Measurements from ENCODE around the gene UNK. TPM values are rescaled to one million over a fixed set of nuclear protein-coding genes. Genes with fewer than 3 reads are reported as not detected.

Gene UNK
- total RNA-seq, 4 donors from 2014 or later: 19.4 to 38.9 (median 24.3) TPM

DNA sequence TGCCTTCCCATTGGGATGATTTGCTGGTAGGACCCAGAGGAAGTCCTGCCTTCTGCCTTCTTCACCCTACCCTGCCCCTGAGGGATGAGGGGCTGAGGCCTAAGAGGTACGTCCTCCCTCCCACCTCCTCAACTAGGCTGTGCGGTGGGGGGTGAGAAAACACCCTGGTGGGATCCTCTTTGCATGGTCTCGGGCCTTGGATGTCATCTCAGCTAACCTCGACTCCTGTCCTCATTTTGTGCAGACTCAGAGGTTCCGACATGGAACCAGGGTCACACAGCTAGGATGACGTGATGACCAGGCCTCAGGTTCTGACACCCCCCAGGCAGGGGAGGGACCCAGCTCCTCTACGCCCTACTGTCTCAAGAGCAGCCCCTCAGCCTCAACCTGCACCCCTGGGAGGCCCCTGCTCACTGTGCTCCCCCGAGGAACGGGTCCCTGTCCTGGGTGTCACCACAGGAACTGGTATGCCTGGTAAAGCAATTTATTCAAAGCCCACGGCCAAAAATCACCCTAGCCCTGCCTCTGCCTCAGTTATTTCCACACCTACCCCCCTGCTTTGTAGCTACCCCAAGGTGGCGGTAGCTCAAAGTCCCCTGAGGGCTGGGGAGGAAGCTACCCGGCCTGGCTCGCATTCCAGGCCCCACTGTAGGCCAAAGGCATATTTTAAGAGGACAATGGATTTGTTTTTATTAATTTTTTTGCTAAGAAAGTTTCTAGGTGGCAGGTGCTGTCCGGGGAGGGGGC is 42.1 kb downstream of the UNK start:
- ATAC-seq (ENCODE audit: low FRiP score): no peak
- TF ChIP-seq, protein P1, sequence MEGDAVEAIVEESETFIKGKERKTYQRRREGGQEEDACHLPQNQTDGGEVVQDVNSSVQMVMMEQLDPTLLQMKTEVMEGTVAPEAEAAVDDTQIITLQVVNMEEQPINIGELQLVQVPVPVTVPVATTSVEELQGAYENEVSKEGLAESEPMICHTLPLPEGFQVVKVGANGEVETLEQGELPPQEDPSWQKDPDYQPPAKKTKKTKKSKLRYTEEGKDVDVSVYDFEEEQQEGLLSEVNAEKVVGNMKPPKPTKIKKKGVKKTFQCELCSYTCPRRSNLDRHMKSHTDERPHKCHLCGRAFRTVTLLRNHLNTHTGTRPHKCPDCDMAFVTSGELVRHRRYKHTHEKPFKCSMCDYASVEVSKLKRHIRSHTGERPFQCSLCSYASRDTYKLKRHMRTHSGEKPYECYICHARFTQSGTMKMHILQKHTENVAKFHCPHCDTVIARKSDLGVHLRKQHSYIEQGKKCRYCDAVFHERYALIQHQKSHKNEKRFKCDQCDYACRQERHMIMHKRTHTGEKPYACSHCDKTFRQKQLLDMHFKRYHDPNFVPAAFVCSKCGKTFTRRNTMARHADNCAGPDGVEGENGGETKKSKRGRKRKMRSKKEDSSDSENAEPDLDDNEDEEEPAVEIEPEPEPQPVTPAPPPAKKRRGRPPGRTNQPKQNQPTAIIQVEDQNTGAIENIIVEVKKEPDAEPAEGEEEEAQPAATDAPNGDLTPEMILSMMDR (IDR thresholded peaks at IDR 0.05): no peak
- no peak for DNase-seq (ENCODE audit: low spot score)

DNA sequence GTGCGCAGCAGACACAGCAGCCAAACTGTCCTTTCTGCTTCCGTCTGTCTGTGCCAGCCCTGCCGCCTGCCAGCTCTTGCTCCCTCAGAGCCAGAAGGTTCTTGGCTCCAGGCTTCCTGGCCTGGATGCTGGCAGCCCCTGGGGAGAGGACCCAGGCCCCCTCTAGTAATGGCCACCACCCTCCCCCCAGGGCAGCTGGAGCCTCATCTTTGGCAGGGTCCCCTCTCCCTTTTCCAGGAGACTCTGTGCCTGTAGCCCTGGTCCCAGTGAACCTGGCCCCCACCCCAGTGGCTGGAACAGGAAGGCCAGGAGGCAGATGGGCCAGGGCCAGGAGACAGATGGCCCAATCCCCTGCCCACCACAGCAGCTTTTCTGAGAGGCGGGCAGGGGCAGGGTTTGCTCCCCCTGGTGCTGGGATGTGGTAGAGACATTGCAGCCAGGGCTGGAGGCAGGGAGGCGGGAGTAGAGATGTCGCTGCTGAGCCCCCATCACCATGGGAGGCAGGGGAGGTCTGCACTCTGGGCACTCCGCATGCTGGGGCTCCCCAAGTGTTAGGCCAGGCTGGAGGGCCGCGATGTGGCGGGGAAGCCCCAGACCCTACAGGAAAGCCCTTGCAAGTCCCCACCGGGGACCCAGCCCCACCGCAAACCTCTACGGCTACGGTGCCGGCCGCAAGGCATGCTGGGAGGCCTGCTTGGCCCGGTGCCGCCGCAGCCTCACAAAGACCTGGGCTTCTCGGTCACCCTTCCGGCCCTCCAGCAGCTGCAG is 42.9 kb downstream of the UNK start:
- TF ChIP-seq, protein P1 (IDR thresholded peaks at IDR 0.05): peak in 1 of 3 donors; percentile 5
- DNase-seq (ENCODE audit: low spot score): no peak
- peak; percentile 27 for ATAC-seq (ENCODE audit: low FRiP score)

- DNase-seq (ENCODE audit: low spot score) (no peak), ATAC-seq (ENCODE audit: low FRiP score) (no peak)
- TF ChIP-seq, protein P1 (IDR thresholded peaks at IDR 0.05): no peak
These were observed 43.4 kb downstream of the UNK start for GRCh38 chr17:75828076-75828400.

DNA sequence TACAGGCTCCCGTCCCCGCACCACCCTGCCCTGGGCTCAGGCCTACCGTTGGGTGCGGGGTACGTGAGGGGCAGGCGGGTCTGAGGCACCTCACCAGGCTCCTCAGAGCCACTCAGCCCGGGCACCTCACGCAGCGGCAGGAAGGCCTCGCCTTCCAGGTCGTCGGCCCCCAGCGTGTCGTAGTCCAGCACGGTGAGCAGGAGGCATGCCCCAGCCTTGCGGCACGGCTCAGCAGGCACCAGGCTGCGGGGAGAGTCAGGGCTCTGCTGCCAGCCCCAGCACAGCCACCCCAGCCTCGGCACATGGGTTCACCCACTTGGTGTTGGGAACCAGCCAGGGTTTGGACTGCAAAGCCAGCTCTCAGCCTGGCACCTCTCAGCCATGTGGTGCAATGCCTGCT is 44.1 kb downstream of the UNK start:
- TF ChIP-seq, protein P1 (IDR thresholded peaks at IDR 0.05): no peak
- no peak for ATAC-seq (ENCODE audit: low FRiP score)
- no peak for DNase-seq (ENCODE audit: low spot score)

DNA sequence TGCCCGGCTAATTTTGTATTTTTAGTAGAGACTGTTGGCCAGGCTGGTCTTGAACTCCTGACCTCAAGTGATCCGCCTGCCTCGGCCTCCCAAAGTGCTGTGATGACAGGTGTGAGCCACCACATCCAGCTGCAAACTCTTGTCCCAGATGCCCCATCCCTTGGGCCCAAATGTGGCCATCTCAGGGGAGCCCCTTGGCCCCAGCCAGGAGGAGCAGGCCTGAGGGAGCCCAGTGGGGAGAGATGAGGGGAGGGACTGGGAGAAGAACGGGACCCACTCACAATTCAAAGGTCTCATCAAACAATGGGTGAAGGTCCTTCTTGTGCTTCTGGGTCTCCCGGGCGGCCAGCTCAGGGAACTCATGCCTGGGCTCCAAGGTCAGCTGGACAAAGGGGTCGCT is 45.1 kb downstream of the UNK start:
- TF ChIP-seq, protein P1 (IDR thresholded peaks at IDR 0.05): no peak
- DNase-seq (ENCODE audit: low spot score) (no peak), ATAC-seq (ENCODE audit: low FRiP score) (no peak)

DNA sequence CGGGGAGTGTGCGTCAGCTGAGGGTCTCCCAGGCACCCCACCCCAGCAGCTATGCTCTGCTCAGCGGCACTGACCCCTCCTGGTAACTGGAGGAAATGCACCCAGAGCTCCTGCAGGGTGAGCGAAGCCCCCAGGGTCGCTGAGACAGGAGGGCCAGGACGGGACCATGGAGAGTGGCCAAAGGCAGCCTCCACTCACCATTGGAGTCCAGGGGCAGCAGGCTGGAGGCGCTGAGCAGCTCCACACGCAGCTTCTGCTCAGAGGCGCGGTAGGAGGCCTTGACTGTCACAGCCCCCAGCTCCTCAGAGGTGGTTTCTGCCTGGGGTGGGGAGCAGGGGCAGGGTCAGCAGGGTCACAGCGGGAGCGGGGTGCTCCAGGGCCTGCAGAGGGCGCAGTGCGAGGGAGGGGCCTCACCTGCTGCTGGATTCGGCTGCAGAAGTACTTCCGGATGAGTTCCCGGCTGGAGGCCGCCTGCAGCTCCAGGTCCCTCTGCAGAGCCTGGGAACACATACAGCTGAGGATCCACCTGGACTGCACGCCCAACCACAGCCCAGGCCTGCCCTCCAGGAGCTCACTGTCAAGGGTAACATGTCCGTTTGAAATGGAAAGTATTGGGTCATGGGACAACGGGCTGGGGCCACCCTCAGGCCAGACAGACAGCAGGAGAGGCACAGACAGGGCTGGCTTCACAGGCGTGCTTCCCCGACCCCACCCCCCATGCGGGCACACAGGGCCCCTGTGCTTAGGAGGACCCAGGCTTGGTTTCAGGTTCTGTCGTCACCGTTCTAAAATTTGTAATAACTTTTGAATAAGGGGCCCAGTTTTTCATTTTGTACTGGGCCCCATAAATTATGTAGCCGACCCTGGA is 45.8 kb downstream of the UNK start:
- no peak for ATAC-seq (ENCODE audit: low FRiP score)
- TF ChIP-seq, protein P1 (IDR thresholded peaks at IDR 0.05): no peak
- no peak for DNase-seq (ENCODE audit: low spot score)

Data from omental fat pad (tissue), 4 donors.